A549 (cell line): Measurements from ENCODE around the gene LCOR. TPM values are rescaled to one million over a fixed set of nuclear protein-coding genes. Genes with fewer than 3 reads are reported as not detected.

Experiments
- ATAC-seq, 2 experiments: fragments of 200-7000 bp in 1 of 2; fragments of >200 bp in 1 of 2; cut with Nextera tagmentation in 1 of 2; cut with Tn5 transposase in 1 of 2; 3 replicates each; pipeline versions ENCODE4 v1.8.0 to v1.9.1; 2018 to 2020; ENCODE audit warnings: mild to moderate bottlenecking in 1 of 2, moderate library complexity in 1 of 2
- CTCF ChIA-PET: fragments of 300-600 bp; sonication (Branson Sonifier 250); formaldehyde crosslinking; extraction: SDS; loops from one replicate; lab custom pipeline; 2021; ENCODE audit warnings: antibody characterized with exemption, inconsistent platforms; lab: Yijun Ruan, JAX
- POLR2A ChIA-PET: fragments of 350-600 bp; formaldehyde crosslinking; extraction: SDS; loops from one replicate; lab custom pipeline; 2021; ENCODE audit warnings: antibody characterized with exemption, inconsistent platforms; lab: Yijun Ruan, JAX
- DNase-seq, 2 experiments: peaks; one replicate each; pipeline versions ENCODE4 v3.0.0 to v3.0.0-alpha.2; 2011 to 2016; ENCODE audit warnings: low read depth in 1 of 2, low spot score in 1 of 2
- FAIRE-seq: peaks from 2 replicates; lab custom pipeline; 2011; peaks lifted over from hg19 to GRCh38; lab: Jason Lieb, UNC
- H3K27ac ChIP-seq, 2 experiments: fragments of >200 bp; sonication (Bioruptor Twin); formaldehyde crosslinking; 3 replicates each; pipeline ENCODE4 v1.5.1; 2016 to 2017
- H3K4me1 ChIP-seq: fragments of >200 bp; sonication (Bioruptor Twin); formaldehyde crosslinking; 3 replicates; pipeline ENCODE4 v1.6.1; 2016
- H3K4me2 ChIP-seq: fragments of >200 bp; sonication (Bioruptor Twin); formaldehyde crosslinking; 3 replicates; pipeline ENCODE4 v1.6.1; 2016
- H3K4me3 ChIP-seq: fragments of >200 bp; sonication (Bioruptor Twin); formaldehyde crosslinking; 3 replicates; pipeline ENCODE4 v1.5.1; 2016
- H3K9me3 ChIP-seq: fragments of >200 bp; sonication (Bioruptor Twin); formaldehyde crosslinking; 3 replicates; pipeline ENCODE4 v1.6.1; 2016
- BHLHE40 ChIP-seq: IDR thresholded peaks from 2 replicates; pipeline ENCODE4 v1.6.1; 2012; ENCODE audit warnings: low read depth, low read length, inconsistent platforms
- CBX8 ChIP-seq: fragments of 200-600 bp; sonication (generic); IDR thresholded peaks from 2 replicates; pipeline ENCODE4 v1.6.1; 2016
- CEBPB ChIP-seq, 2 experiments: fragments of >200 bp in 1 of 2; sonication (Bioruptor Twin) in 1 of 2; formaldehyde crosslinking in 1 of 2; IDR thresholded peaks; 2 replicates each; pipeline ENCODE4 v1.6.1; 2012 to 2016
- CHD2 ChIP-seq: fragments of 150-350 bp; IDR thresholded peaks from 2 replicates; pipeline ENCODE4 v1.6.1; 2014; ENCODE audit warnings: low read length; ENCODE audit not compliant: partially characterized antibody
- EHF ChIP-seq: fragments of 250-450 bp; sonication (Bioruptor Pico); IDR thresholded peaks from 2 replicates; pipeline ENCODE4 v1.5.0; 2020; ENCODE audit warnings: mild to moderate bottlenecking
- EHMT2 ChIP-seq: fragments of 200-600 bp; sonication (generic); IDR thresholded peaks from 2 replicates; pipeline ENCODE4 v1.6.1; 2016; ENCODE audit warnings: antibody characterized with exemption, low read depth, mild to moderate bottlenecking, moderate library complexity
- FOSB ChIP-seq: fragments of 250-450 bp; sonication (Bioruptor Pico); IDR thresholded peaks from 2 replicates; pipeline ENCODE4 v1.5.0; 2020; ENCODE audit warnings: mild to moderate bottlenecking, moderate library complexity
- GATA3 ChIP-seq: IDR thresholded peaks from 2 replicates; pipeline ENCODE4 v1.6.1; 2012; ENCODE audit warnings: borderline replicate concordance
- HEYL ChIP-seq: fragments of 250-450 bp; sonication (Bioruptor Pico); IDR thresholded peaks from 2 replicates; pipeline ENCODE4 v1.8.0; 2021; ENCODE audit warnings: mild to moderate bottlenecking, moderate library complexity
- HOXA7 ChIP-seq: fragments of 250-450 bp; sonication (Bioruptor Pico); IDR thresholded peaks from 2 replicates; pipeline ENCODE4 v1.5.0; 2020; ENCODE audit warnings: mild to moderate bottlenecking, moderate library complexity
- KDM5A ChIP-seq: fragments of 200-600 bp; sonication (generic); IDR thresholded peaks from 2 replicates; pipeline ENCODE4 v1.6.1; 2016; ENCODE audit warnings: antibody characterized with exemption, mild to moderate bottlenecking
- NR3C1 ChIP-seq: fragments of >200 bp; sonication (Bioruptor Twin); formaldehyde crosslinking; IDR thresholded peaks from 3 replicates; pipeline ENCODE4 v1.6.1; 2017
- RAD21 ChIP-seq, 2 experiments: fragments of >200 bp in 1 of 2; sonication (Bioruptor Twin) in 1 of 2; formaldehyde crosslinking in 1 of 2; IDR thresholded peaks in 1 of 2; conservative IDR thresholded peaks in 1 of 2; 2 replicates in 1 of 2; 3 replicates in 1 of 2; pipeline ENCODE4 v1.6.1; 2012 to 2018; ENCODE audit warnings: inconsistent platforms in 1 of 2
- RFX5 ChIP-seq: fragments of 450-650 bp; IDR thresholded peaks from 2 replicates; pipeline ENCODE4 v1.7.1; 2014; ENCODE audit warnings: antibody characterized with exemption, mild to moderate bottlenecking, moderate library complexity
- RNF2 ChIP-seq: fragments of 200-600 bp; sonication (generic); IDR thresholded peaks from 2 replicates; pipeline ENCODE4 v1.6.1; 2016; ENCODE audit warnings: low read depth, mild to moderate bottlenecking, antibody characterized with exemption, moderate library complexity, borderline replicate concordance
- TFCP2L1 ChIP-seq: fragments of 250-450 bp; sonication (Bioruptor Pico); IDR thresholded peaks from 2 replicates; pipeline ENCODE4 v1.5.0; 2021; ENCODE audit warnings: mild to moderate bottlenecking
- TP53 ChIP-seq: fragments of 250-450 bp; sonication (Bioruptor Pico); IDR thresholded peaks from 2 replicates; pipeline ENCODE4 v1.5.0; 2021; ENCODE audit warnings: mild to moderate bottlenecking, moderate library complexity
- WGBS: methylation state at CpG from one replicate; pipeline ENCODE4 v1.1.6; 2017; ENCODE audit errors: missing lambda C conversion rate; 5-methylcytosine and 5-hydroxymethylcytosine counted together
- polyA plus RNA-seq, 4 experiments: library from polyadenylated mRNA; depleted of rRNA in 3 of 4; stranded (reverse); fragments of >200 nt; fragmentation: RNase III in 1 of 4; extraction: RNeasy Plus Mini Kit Qiagen cat#74134 plus additional on column Dnase treatment in 1 of 4; gene quantifications; 2 replicates in 3 of 4; 3 replicates in 1 of 4; pipeline ENCODE4 v1.2.3, GENCODE V29; 2011 to 2017
- TF ChIP-seq, protein P1 (sequence below): fragments of 450-650 bp; IDR thresholded peaks from 2 replicates; pipeline ENCODE4 v1.6.1; 2014; ENCODE audit warnings: antibody characterized with exemption
- TF ChIP-seq, protein P2 (sequence below): fragments of >200 bp; sonication (Bioruptor Twin); formaldehyde crosslinking; IDR thresholded peaks from 3 replicates; pipeline ENCODE4 v1.5.1; 2016
- TF ChIP-seq, protein P3 (sequence below): fragments of >200 bp; sonication (Bioruptor Twin); formaldehyde crosslinking; IDR thresholded peaks from 3 replicates; pipeline ENCODE4 v1.6.1; 2016

LCOR gene
- polyA plus RNA-seq, 2 of the 4 experiments (the other 2 are of a cell fraction), result 4.8 to 17.6 TPM

DNA sequence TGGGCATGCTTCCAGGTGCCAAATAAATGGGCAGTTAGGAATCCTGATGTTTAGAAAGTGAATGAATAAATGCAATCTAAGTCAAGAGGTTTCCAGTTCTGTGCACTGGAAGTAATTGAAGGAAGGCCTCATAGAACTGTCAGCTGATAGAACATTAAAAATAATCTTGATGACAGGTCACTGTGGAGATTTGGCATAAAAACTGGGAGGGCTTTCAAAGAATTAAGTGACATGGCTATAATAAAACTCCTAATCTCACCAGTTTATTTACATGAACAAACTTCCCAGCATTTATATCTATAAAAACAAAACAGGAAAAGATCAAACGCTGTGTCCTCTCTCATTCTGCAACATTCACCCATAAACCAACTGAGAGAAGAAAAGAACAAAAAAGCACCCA lies 183.1 kb downstream of the LCOR start:
- FAIRE-seq, result no peak
- H3K4me3 ChIP-seq, result no peak overlapping the region
- ATAC-seq, result no peak
- ChIA-PET POLR2A (no interaction called here), CTCF (interaction anchor here (0.6 to 1.5 kb wide), 3 partner anchors 10 to 127 kb away, joined by 3 to 4 read pairs (median 3); no protein-coding TSS in a partner anchor)
- WGBS, result 85% methylated on average over 1 of the region's 1 CpG
- no peaks in the 10 kb centered on the region for H3K4me1 ChIP-seq
- no peak for TF ChIP-seq EHF
- no peak for DNase-seq
- no peaks in the 10 kb centered on the region for H3K9me3 ChIP-seq
- no peak overlapping the region for H3K4me2 ChIP-seq
- no peak overlapping the region for H3K27ac ChIP-seq

DNA sequence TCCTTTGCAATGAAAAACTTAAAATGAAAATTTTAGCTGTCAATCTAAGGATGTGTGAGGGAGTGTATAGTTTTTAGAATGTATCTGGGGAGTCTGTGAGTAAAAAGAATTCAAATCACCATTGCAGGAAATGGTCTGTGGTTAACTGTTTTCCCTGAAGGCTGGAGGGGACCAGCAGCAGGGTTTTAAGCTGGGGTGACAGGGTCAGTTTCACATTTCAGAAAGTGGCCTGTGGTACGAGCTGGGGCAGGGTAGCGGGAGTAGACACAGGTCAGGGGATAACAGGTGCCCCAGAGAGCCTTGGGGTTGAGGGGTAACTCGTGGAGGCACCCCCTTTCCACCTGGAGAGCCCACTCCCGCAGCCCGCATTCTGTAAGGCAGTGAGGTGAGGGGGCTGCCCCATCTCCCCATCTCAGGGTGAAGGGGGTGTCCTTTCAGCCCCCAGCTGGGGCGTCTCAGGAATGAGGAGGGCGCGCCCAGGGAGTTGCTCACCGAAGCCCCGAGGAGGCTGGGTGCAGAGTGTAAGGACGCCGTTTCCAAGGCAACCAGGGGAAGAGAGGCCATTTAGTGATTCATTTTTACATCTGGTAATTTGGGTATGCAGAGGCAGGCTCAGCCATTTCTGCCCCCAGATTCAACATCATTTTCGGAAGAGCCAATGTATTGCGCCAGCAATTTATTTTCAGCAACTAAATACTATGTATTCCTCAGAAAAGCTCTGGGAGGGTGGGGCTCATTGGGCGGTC lies 184.8 kb downstream of the LCOR start:
- Histone ChIP-seq H3K4me2 (no peak overlapping the region), H3K4me1 (no peaks in the 10 kb centered on the region), H3K9me3 (no peaks in the 10 kb centered on the region), H3K27ac (no peak overlapping the region), H3K4me3 (no peak overlapping the region)
- no peak for DNase-seq
- WGBS, result 72% methylated on average over 15 of the region's 15 CpGs
- ChIA-PET POLR2A (interaction anchor here (0.6 kb wide), 1 partner anchor 256 kb away, joined by 7 read pairs; no protein-coding TSS in a partner anchor), CTCF (interaction anchor here (0.6 to 1.1 kb wide), 5 partner anchors 8 to 496 kb away, joined by 3 to 4 read pairs (median 3); no protein-coding TSS in a partner anchor)
- ATAC-seq, result no peak
- TF ChIP-seq EHMT2, result no peak
- TF ChIP-seq TFCP2L1 (CRISPR knock-in tag), result no peak
- TF ChIP-seq, protein P1, sequence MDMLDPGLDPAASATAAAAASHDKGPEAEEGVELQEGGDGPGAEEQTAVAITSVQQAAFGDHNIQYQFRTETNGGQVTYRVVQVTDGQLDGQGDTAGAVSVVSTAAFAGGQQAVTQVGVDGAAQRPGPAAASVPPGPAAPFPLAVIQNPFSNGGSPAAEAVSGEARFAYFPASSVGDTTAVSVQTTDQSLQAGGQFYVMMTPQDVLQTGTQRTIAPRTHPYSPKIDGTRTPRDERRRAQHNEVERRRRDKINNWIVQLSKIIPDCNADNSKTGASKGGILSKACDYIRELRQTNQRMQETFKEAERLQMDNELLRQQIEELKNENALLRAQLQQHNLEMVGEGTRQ, result no peak
- no peak for TF ChIP-seq CEBPB (IDR thresholded peaks at IDR 0.05)
- TF ChIP-seq NR3C1, result no peak
- TF ChIP-seq KDM5A, result no peak
- no peak for TF ChIP-seq FOSB (CRISPR knock-in tag)
- TF ChIP-seq RFX5, result no peak
- TF ChIP-seq, protein P2, sequence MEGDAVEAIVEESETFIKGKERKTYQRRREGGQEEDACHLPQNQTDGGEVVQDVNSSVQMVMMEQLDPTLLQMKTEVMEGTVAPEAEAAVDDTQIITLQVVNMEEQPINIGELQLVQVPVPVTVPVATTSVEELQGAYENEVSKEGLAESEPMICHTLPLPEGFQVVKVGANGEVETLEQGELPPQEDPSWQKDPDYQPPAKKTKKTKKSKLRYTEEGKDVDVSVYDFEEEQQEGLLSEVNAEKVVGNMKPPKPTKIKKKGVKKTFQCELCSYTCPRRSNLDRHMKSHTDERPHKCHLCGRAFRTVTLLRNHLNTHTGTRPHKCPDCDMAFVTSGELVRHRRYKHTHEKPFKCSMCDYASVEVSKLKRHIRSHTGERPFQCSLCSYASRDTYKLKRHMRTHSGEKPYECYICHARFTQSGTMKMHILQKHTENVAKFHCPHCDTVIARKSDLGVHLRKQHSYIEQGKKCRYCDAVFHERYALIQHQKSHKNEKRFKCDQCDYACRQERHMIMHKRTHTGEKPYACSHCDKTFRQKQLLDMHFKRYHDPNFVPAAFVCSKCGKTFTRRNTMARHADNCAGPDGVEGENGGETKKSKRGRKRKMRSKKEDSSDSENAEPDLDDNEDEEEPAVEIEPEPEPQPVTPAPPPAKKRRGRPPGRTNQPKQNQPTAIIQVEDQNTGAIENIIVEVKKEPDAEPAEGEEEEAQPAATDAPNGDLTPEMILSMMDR, result no peak
- TF ChIP-seq BHLHE40, result no peak
- TF ChIP-seq CBX8, result no peak
- no peak for FAIRE-seq

DNA sequence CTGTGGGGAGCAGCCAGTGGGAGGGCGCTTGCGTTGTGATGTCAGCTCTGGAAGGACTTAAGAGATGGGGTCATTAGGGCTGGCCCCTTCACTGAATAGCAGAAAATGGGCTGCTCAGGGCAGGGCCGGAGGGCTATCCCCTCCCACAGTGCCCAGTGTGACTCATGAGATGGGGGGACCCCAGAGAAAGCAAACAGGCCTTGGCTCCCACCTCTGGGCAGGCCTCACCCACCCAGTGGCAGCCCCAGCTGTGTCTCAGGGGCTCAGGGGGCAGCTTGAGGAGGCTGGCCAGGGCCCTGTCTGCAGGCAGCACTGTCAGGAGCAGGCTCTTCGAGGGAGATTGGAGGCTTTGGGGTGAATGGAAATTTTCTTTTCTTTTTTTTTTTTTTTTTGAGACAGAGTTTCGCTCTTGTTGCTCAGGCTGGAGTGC lies 185.4 kb downstream of the LCOR start:
- Histone ChIP-seq H3K27ac (no peak overlapping the region), H3K4me2 (no peak overlapping the region), H3K4me1 (no peaks in the 10 kb centered on the region), H3K4me3 (no peak overlapping the region), H3K9me3 (no peaks in the 10 kb centered on the region)
- TF ChIP-seq KDM5A (no peak), GATA3 (no peak), RNF2 (no peak), HEYL (CRISPR knock-in tag) (no peak), RFX5 (no peak), HOXA7 (CRISPR knock-in tag) (no peak), EHF (no peak), CHD2 (no peak), RAD21 (conservative IDR thresholded peaks at IDR 0.05 in 1 of 2, IDR thresholded peaks at IDR 0.05 in 1 of 2) (no peak), TP53 (CRISPR knock-in tag) (no peak)
- TF ChIP-seq, protein P3, sequence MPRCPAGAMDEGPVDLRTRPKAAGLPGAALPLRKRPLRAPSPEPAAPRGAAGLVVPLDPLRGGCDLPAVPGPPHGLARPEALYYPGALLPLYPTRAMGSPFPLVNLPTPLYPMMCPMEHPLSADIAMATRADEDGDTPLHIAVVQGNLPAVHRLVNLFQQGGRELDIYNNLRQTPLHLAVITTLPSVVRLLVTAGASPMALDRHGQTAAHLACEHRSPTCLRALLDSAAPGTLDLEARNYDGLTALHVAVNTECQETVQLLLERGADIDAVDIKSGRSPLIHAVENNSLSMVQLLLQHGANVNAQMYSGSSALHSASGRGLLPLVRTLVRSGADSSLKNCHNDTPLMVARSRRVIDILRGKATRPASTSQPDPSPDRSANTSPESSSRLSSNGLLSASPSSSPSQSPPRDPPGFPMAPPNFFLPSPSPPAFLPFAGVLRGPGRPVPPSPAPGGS, result no peak
- ATAC-seq (peak in 1 of 2 experiments; percentile 30; a peak in 3 of 6 replicates), FAIRE-seq (no peak), DNase-seq (no peak)
- WGBS, result 79% methylated on average over 5 of the region's 5 CpGs
- CTCF ChIA-PET, result interaction anchor here (0.6 to 1.1 kb wide), 3 partner anchors 8 to 496 kb away, joined by 3 to 4 read pairs (median 3); no protein-coding TSS in a partner anchor
- POLR2A ChIA-PET, result no interaction called here
